Omental fat pad (tissue), 4 donors: ENCODE results near the gene SCG5. TPM values are rescaled to one million over a fixed set of nuclear protein-coding genes. Genes with fewer than 3 reads are reported as not detected.

Source experiments
- ATAC-seq: fragments of 150-250 bp; one replicate; pipeline ENCODE4 v1.9.1; 2016; ENCODE audit warnings: mild to moderate bottlenecking, moderate library complexity; ENCODE audit not compliant: low FRiP score
- DNase-seq: peaks from one replicate; pipeline ENCODE4 v3.0.0-alpha.2; 2019; ENCODE audit warnings: low spot score
- total RNA-seq, 4 donors: library from RNA; depleted of rRNA; stranded (reverse); fragments of >200 nt; gene quantifications; one replicate each; pipeline ENCODE4 v1.1.0, GENCODE V29; 2016
- TF ChIP-seq, protein P1 (sequence below), 3 donors: fragments of 450-650 bp; IDR thresholded peaks; one replicate each; pipeline ENCODE4 v1.5.1; 2016 to 2017; ENCODE audit warnings: antibody characterized with exemption in 3 of 3, mild to moderate bottlenecking in 3 of 3, moderate library complexity in 2 of 3

The SCG5 gene
- total RNA-seq, 4 donors from 2014 or later: 2.1 to 3.4 TPM; not detected in 2

DNA sequence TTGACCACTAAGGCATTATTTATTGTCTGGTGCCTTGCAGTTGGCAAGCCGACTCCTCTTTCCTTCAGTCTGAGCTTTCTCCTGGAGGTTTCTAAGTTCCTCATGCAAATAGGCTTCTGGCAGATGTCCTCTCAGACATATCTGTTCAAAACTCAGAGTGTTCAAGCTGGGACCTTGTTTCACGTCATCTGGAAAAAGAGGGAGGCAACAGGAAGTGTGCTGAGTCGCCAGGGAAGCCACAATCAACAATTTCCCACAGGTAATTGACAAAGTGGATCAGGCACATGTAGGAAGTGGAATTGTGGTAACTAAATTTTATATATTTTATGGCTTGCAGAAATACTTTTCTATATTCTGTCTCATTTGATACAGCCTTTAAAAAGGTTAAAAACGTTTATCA, 14.6 kb downstream of the SCG5 start:
- TF ChIP-seq, protein P1, sequence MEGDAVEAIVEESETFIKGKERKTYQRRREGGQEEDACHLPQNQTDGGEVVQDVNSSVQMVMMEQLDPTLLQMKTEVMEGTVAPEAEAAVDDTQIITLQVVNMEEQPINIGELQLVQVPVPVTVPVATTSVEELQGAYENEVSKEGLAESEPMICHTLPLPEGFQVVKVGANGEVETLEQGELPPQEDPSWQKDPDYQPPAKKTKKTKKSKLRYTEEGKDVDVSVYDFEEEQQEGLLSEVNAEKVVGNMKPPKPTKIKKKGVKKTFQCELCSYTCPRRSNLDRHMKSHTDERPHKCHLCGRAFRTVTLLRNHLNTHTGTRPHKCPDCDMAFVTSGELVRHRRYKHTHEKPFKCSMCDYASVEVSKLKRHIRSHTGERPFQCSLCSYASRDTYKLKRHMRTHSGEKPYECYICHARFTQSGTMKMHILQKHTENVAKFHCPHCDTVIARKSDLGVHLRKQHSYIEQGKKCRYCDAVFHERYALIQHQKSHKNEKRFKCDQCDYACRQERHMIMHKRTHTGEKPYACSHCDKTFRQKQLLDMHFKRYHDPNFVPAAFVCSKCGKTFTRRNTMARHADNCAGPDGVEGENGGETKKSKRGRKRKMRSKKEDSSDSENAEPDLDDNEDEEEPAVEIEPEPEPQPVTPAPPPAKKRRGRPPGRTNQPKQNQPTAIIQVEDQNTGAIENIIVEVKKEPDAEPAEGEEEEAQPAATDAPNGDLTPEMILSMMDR (IDR thresholded peaks at IDR 0.05): no peak
- ATAC-seq (no peak), DNase-seq (no peak)

DNA sequence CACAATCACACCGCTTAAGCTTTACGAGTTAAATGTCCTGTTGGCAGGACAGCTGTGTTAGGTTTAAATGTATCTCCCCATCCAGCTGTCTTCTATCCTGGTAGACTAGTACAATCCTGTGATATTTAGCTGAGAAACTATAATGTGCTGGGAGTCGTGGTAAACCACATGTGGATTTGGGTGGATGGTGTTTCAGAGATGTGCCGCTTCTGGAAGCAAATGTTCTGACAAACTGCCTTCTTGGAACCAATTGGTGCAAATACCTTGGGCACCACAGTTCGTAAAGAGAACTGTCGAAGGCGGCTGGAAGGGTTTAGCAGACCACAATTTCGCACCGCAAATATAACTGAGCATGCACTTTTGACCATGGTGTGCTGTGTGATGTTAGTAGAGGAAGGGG, 15.0 kb downstream of the SCG5 start:
- TF ChIP-seq, protein P1 (IDR thresholded peaks at IDR 0.05): no peak
- ATAC-seq: no peak
- no peak for DNase-seq

DNA sequence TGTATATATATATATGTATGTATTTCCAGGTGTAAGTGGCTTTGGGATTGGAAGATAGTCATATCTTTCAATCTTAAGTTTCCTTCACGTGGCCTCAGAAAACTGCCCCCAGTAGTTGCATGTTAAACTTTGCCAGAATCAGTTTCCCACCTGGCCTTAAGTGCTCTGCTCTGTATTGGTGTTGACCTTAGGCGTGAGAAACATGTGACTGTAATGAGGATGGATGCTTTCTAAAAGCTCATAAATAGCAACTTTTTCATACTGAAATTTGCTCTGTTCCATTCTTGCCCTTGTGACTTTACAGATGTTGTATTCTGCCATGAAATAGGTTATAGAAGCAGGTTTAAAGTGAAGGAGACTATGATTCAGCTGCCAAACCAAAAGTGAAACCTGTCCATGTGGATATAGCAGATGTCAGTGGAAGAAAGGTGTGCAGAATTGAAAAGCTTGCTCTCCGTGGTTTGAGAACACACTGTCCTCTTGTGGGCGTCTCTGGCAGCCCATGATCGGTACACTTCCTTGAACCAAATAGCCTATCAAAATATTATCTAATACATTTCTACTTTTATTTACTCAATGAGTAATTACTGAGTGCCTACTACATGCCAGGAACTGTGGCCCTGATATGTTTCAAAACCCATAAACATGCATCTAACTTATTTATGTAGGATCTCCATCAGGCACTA, 15.8 kb downstream of the SCG5 start:
- DNase-seq (no peak), ATAC-seq (peak; percentile 45)
- TF ChIP-seq, protein P1 (IDR thresholded peaks at IDR 0.05): no peak

DNA sequence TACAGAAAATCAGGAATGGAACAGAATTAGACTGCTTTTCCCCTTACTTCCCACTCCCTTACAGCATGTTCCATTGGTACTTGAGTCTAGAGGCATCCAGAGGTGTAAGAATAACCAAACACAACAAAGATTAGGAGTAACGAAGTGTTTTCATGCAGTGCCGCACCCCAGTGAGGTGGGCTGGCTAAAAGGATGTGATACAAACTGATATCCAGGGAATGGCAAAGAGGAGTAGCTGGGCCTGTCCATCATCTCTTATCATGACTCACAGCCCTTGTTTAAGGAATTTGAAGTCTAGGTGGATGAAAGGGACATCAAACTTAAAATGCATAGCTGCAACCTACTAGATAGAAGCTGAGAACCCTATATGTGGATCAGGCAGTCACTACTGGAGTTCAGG, 16.4 kb downstream of the SCG5 start:
- DNase-seq (no peak), ATAC-seq (no peak)
- TF ChIP-seq, protein P1 (IDR thresholded peaks at IDR 0.05): no peak

DNA sequence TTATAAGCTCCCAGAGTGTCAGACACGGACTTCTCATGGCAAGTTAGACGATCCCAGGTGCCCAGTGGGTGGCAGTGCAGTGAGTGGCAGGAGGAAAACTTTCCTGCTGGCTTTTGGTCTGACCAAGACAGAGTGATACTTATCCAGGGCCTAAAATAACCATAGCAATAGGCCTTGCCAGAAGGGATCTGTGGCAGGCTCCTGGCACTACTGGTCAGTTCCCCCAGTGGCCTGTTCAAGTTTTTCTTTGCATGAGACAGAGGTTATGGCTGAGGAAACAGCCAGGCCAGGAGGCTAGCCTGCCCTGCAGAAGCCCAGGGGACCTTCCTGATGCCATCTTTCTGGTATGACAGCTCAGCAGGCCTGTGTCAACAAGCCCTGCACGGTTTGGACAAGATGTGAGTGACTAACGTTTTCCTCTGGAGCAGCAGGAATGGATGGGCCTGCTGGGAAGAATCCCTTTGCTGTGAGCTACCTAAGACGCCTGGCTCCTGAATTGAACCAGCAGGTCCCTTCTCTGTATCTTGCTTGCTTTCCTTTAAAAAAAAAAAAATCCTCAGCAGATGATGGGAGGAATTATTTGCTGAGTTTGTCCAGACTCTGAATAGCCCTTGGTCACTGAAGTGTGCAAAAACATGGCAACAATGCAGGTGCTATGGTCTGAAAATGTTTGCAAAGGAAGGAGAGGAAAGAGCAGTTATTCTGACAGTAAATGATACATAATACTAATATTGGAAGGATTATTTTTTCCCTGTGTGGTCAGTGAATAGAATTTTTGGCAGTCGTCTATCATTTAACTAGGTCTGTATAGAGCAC, 18.0 kb downstream of the SCG5 start:
- ATAC-seq (no peak), DNase-seq (no peak)
- TF ChIP-seq, protein P1 (IDR thresholded peaks at IDR 0.05): no peak

DNA sequence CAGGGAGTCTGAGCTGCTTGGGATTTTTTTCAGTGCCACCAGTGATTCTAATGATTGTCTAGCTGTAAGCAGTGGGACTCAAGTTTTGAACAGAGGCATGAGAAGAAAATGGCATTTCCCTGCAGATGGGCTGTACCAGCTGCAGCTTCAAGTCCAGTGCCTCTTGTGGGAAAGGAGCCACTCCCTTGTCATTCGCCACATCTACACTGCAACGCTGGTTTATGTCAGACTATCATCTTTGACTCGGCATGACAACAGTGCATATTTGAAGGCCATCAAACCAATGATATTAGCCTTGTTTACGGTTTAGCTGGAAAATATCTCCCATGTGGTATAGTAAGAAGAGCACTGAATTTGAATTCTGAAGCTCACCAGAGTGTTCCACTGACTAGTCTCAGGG, 22.2 kb downstream of the SCG5 start:
- TF ChIP-seq, protein P1 (IDR thresholded peaks at IDR 0.05): no peak
- ATAC-seq: no peak
- DNase-seq: no peak
